Measurements from ENCODE around the gene LEPR.
"Not testable (repeated sequence)": the region's sequence is repeated elsewhere in the genome, so short reads cannot be mapped to it uniquely, and the experiment has no call there.

The LEPR gene

DNA sequence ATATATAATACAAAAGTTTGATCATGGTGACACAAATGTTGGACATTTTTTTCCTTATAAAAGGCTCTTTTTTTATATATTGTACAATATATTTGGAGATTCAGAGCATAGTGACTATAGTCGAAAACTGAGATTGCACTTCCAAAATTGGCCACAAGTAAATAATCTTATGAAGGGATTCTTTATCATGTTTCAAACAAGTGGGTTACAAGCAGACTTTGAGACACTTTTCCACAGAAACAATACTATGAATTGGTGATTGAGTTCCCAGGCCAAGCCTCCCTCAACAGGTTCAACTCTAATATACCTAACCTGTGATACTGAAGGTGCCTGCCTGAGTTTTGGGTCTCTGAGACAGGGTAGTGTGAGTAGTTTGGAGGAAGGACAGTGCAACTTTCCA lies 13.8 kb downstream of the LEPR start:
- DNase-seq: no peak

- no peak for DNase-seq
Observed at GRCh38 chr1:65434760-65435159, 14.3 kb downstream of the LEPR start.

DNA sequence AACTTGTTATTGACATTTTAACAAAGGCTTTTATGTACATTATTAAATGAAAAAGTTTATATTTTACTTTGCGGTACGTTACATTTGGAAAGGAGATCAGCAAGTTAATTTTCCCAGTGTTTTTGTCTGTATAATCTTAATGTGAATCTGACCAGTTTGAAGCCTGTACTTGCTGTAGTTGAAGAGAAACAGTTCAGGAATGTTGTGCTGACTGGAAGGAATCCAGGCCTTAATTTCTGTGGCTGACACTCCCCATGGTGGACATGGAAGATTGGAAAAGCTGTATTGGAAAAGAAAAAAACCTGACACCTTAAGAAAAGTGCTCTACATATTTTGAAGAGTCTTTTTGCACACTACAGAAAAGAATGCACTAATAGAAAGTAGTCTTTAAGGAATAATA lies 15.5 kb downstream of the LEPR start:
- DNase-seq: no peak

DNA sequence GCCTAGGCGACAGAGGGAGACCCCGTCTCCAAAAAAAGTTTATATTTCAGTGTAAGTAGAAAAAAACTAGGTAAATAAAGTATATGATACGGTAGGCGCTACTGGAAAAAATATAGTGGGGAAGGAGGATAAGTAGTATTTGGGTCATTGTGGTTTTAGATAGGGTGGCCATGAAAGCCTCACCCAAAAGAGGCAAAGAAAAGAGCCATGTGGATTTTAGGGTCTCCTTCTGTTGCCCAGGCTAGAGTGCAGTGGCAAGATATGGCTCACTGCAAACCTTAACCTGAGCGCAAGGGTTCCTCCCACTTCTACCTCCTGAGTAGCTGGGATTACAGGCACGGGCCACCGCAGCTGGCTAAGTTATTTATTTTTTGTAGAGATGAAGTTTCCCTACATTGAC lies 17.1 kb downstream of the LEPR start:
- no peak for DNase-seq

DNA sequence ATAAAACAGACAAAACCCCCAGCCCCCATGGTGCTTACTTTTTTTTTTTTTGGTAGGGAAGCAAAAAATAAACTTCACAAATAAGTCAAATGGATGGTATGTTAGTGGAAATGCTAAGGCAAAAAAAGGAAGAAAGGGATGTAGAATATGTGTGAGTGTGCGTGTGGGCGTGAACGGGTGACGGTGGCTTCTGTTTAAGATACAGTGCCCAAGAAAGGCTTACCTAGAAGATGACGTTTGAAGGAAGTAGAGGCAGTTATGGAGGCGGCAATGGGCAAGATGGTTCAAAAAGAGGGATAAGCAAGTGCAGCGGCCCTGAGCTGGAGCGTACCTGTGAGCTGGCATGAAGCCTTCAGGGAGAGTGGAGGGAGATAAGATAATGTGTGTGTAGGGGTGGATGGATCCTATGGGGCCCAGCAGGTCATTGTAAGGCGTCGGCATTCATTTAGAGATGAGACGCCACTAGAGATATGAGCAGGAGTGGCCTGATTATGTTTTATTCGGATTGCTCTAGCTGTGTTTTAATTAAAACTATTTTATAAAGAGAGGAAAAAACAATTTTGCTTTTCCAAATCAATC lies 19.9 kb downstream of the LEPR start:
- peak in 1 of 56 donors; percentile 2 for DNase-seq

- DNase-seq: no peak
Observed at GRCh38 chr1:65440915-65441314, 20.4 kb downstream of the LEPR start.

DNA sequence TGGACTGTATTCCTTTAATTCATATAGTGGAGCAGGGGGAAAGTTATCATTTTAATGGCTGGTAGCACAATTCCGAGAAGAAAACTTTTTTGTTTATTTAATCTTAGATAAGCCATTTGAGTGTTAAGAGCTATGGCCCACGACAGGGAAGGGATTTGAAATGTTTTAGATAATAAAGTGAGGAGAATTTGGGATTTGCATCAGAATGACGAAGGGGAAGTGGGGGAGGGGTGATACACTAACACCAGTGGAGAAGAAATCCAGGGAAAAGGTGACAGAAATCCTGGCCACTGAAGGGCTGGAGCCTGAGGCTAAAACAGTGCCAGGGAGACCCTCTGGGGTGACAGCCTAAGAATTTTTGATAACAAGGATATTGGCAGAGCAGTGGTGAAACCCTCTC lies 21.0 kb downstream of the LEPR start:
- DNase-seq: no peak

DNA sequence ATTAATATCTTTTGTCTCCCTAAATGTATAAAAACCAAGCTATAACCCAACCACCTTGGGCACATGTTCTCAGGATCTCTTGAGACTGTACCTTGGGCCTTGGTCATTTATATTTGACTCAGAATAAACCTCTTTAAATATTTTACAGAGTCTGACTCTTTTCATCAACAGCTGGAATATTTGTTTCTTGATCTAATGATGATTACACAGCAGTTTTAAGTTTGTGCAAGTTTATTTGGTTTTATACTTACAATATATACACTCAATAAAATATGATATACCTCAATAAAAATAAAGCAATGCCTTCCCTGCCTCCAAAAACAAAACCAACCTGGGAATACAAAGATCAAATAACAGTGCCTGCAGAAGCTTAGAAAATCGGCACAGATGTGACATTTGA lies 22.0 kb downstream of the LEPR start:
- DNase-seq: no peak

- DNase-seq: no peak
Observed at GRCh38 chr1:65443647-65444046, 23.2 kb downstream of the LEPR start.

- no peak for DNase-seq
Observed at GRCh38 chr1:65444128-65444640, 23.7 kb downstream of the LEPR start.

DNA sequence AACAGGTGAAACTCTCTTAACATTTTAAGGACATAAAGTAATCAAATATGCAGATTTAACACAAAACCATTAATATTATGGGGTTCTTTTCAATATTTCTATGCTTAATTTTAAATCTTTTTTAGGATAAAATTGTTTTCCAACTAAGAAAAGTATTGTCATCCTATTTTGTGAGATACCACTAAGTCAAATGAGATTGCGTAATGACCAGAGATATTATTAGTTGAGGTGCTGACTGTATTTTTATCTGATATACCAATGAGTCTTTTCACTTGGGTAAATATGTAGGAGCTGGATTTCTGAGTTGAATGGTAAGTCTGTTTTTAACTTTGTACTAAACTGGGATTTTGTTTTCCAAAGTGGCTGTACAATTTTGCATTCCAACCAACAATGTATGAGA lies 25.4 kb downstream of the LEPR start:
- DNase-seq: no peak

- no peak for DNase-seq
Observed at GRCh38 chr1:65449214-65449823, 28.9 kb downstream of the LEPR start.

DNA sequence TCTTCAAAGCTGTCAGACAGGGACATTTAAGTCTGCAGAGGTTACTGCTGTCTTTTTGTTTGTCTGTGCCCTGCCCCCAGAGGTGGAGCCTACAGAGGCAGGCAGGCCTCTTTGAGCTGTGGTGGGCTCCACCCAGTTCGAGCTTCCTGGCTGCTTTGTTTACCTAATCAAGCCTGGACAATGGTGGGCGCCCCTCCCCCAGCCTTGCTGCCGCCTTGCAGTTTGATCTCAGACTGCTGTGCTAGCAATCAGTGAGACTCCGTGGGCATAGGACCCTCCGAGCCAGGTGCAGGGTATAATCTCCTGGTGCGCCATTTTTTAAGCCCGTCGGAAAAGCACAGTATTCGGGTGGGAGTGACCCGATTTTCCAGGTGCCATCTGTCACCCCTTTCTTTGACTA lies 35.2 kb downstream of the LEPR start:
- not testable (repeated sequence) for DNase-seq

DNA sequence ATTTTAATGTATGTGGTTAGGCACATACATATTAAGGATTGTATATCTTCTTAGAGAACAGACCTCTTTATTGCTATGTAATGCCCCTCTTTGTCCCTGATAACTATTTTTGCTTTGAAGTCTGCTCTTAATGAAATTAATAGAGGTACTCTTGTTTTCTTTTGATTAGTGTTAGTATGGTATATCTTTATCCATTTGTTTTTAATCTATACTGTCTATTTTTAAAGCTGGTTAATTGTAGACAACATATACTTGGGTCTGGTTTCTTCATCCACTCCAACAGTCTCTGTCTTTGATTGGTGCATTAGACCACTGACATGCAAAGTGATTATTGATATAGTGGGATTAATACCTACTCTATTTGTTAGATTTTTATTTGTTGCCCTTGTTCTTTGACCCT lies 36.0 kb downstream of the LEPR start:
- DNase-seq: no peak

GRCh38 chr1:65457868-65458267 lies 37.4 kb downstream of the LEPR start:
- DNase-seq: no peak

- peak in 1 of 56 donors; percentile 11 for DNase-seq
Observed at GRCh38 chr1:65458730-65459396, 38.4 kb downstream of the LEPR start.

GRCh38 chr1:65459397-65459768 lies 38.9 kb downstream of the LEPR start:
- no peak for DNase-seq

DNA sequence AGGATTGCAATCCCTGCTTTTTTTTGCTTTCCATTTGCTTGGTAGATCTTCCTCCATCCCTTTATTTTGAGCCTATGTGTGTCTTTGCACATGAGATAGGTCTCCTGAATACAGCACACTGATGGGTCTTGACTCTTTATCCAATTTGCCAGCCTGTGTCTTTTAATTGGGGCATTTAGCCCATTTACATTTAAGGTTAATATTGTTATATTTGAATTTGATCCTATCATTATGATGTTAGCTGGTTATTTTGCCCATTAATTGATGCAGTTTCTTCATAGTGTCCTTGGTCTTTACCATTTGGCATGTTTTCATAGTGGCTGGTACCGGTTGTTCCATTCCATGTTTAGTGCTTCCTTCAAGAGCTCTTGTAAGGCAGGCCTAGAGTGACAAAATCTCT lies 45.4 kb downstream of the LEPR start:
- DNase-seq: not testable (repeated sequence)

- DNase-seq: no peak
Observed at GRCh38 chr1:65467536-65467935, 47.1 kb downstream of the LEPR start.

DNA sequence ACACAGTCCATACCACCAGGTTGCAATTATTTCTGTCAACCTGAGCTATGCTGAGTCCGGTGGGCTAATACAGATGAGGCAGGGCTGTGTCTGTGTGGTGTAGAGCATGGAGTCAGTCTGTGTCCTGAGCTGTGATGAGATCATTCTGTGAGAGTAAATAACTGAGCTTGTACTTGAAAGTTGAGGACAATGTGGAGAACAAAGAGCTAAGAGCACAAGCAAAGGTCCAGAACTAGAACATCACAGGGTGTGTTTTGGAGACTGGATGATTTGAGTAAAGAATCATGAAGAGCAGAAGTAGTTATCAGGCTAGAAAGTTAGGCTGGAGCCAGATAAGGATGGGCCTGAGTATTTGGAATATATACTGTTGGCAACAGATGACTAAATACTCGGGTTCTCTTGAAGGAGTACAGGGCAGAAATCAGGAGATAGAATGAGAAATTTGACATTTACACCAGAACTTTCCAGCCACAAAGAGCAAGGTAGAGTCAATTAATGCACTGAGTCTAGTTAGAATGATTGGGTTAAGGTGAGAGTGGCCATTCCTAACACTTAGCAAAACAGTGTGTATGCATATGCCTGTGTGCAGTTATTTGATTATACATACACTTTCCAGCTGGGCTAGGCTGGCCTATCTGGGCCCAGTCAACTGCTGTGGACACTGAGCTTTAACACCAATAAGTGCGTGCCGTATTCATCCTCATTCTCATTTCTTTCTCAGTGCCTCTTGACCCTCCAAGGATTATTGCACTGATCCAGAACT lies 48.8 kb downstream of the LEPR start:
- DNase-seq: no peak

DNA sequence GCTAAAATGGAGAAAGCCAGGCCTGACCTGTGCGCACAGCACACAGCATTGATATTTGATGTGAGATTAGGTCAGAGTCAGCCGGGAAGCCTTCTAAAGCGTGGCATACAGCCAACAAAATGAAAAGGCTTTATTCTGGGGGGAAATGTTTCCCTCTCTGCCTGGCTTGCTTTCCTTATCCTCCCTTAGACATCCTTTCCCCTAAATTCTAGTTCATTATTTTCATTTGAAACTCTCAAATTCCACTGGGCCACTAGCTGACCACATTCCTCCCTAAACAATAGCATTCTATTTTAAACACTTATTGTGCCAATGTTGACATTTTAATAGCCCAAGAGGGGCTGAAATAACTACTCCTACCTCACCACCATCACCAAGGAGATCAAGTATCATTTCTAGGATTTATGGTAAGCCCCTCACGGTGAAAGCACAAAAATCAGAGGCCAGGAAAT lies 49.4 kb downstream of the LEPR start:
- no peak for DNase-seq

Measured in amygdala (tissue), 56 donors.